AG09309 (cell line): ENCODE results near the gene USP13.
A peak's percentile ranks its signal among the peaks of the same experiment; 100 is the strongest.

Experiments
- DNase-seq: peaks from one replicate; pipeline ENCODE4 v3.0.0-alpha.2; 2010; ENCODE audit warnings: low read depth
- H3K4me3 ChIP-seq: 2 replicates; pipeline ENCODE4 v1.5.1; 2011; ENCODE audit warnings: mild to moderate bottlenecking, low read depth, low read length, moderate library complexity; ENCODE audit not compliant: control insufficient read depth
- TF ChIP-seq, protein P1 (sequence below): IDR thresholded peaks from 2 replicates; pipeline ENCODE4 v1.5.1; 2011; ENCODE audit warnings: mild to moderate bottlenecking, low read depth, low read length, inconsistent platforms; ENCODE audit not compliant: insufficient read depth, control insufficient read depth; ENCODE audit errors: missing control alignments

Gene USP13

GRCh38 chr3:179710079-179710478 is 57.2 kb downstream of the USP13 start:
- TF ChIP-seq, protein P1, sequence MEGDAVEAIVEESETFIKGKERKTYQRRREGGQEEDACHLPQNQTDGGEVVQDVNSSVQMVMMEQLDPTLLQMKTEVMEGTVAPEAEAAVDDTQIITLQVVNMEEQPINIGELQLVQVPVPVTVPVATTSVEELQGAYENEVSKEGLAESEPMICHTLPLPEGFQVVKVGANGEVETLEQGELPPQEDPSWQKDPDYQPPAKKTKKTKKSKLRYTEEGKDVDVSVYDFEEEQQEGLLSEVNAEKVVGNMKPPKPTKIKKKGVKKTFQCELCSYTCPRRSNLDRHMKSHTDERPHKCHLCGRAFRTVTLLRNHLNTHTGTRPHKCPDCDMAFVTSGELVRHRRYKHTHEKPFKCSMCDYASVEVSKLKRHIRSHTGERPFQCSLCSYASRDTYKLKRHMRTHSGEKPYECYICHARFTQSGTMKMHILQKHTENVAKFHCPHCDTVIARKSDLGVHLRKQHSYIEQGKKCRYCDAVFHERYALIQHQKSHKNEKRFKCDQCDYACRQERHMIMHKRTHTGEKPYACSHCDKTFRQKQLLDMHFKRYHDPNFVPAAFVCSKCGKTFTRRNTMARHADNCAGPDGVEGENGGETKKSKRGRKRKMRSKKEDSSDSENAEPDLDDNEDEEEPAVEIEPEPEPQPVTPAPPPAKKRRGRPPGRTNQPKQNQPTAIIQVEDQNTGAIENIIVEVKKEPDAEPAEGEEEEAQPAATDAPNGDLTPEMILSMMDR, result no peak
- no peak for DNase-seq
- H3K4me3 ChIP-seq, result no peak overlapping the region

DNA sequence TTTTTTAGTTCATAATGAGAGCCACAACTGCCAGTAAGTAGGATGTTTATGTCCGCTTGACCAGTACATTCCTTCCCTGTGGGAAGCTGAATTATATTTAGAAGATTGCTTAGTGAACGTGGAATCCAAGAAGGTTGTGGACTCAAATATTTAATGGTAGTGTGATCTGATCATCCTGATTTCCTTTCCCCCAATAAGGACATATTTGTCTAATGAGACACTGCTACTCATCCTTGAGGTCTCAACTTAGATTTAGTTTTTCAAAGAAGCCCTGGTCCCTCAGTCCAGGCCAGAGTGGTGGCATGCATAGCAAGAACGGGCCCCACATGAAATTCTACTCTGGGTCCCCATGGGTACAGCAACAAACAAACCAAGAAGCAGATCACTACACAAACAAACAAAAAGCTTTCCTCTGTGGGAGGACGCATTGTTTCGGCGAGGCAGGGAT is 60.8 kb downstream of the USP13 start:
- no peak overlapping the region for H3K4me3 ChIP-seq
- TF ChIP-seq, protein P1, result no peak
- DNase-seq, result peak; percentile 47

- DNase-seq, result no peak
- H3K4me3 ChIP-seq, result no peak overlapping the region
- TF ChIP-seq, protein P1, result no peak
Observed at GRCh38 chr3:179715582-179715981, 62.7 kb downstream of the USP13 start.

GRCh38 chr3:179716226-179716625 is 63.4 kb downstream of the USP13 start:
- TF ChIP-seq, protein P1, result no peak
- DNase-seq, result no peak
- H3K4me3 ChIP-seq, result no peak overlapping the region

- peak; percentile 73 for DNase-seq
- TF ChIP-seq, protein P1, result no peak
- no peak overlapping the region for H3K4me3 ChIP-seq
Observed at GRCh38 chr3:179716811-179717210, 64.0 kb downstream of the USP13 start.

DNA sequence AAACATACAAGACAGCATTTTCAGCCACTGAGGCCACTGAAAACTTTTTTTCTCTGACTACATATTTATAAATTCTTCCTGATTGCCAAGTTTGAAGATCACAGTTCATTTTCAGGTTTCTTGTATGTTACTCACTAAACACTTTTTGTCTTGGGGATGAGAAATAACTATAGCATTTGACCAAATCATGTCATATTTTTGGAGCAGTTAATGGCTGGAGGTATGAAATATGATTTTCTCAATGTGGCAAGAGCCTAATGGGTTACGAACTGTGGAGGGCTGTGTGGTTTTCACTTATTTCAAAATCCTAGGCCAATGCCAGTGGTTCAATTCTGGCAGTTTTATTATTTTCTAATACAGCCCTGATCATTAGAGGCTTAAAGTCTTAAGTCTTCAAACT is 64.4 kb downstream of the USP13 start:
- TF ChIP-seq, protein P1, result no peak
- no peak overlapping the region for H3K4me3 ChIP-seq
- no peak for DNase-seq
